Measurements from ENCODE around the gene FAM200C. TPM values are rescaled to one million over a fixed set of nuclear protein-coding genes. Genes with fewer than 3 reads are reported as not detected.

Gene FAM200C
- total RNA-seq = 2.7 TPM in 2 replicates

DNA sequence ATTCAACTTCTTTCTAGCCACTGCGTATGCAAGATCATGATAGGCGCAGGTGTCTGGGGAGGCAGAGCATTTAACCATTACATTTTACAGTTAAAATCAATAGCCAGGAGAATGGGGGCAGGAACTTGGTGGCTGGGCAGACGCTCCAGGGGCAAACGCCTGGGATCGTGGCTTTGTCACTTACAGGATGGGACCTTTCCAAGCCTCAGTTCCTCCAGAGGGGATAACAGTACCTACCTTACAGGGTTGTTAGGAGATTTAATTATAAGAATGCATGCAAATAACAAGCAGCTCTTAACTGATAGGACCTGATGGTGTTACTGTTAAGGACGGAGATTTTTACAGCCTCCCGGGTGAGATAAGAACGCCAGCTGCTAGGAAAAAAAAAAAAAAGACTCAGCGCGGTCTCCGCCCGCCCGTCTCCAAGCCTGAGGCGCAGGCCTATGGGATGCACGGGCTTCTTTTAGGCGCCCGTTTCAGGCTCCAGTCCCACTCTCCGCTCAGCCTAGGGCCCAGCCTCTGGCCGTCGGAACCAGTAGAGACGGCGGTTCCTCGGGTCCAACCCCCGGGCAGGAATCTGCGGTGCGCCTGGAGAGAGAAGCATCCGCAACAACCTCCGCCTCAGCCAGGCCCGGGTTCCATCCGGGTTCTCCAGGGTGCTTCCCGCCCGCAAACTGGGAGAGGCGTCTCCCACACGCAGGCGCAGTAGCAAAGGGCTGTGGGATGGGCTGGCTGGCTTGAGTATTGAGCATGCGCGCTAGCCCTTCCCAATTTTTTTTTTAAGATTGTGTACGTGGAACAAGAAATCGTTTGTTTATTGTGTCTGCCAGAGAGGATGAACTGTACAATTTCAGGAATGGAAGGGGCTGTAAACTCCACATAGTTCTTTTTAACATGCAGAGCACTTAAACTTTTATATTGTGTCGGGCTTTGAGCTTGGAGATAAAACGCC lies at the start of gene FAM200C:
Gene FAM200C, minus strand, starts transcription at position 653 of the 952 bp plus-strand sequence. CDS start 4,564 bp downstream, outside the sequence.

DNA sequence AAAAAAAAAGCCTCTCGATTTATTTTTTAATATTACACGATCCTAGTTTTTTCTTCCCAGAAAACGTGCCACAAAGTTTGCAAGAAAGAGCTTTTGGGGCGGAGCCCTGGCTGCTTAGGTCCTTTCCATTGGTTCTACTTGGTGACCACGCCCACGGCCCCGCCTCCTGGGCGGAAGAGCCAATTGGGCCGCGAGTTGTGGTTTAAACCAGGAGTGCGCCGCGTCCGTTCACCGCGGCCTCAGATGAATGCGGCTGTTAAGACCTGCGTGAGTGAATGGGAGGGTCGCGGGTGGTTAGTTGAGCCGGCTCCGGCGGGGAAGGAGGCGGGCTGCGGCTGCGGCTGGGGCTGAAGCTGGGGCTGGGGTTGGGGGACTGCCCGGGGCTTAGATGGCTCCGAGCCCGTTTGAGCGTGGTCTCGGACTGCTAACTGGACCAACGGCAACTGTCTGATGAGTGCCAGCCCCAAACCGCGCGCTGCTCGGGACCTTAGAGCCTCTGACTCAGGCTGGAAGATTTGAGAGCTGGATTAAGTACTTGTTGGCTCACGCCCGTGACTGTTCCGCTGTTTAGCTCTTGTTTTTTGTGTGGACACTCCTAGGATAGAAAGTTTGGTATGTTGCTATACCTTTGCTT lies 21.9 kb upstream of the FAM200C start, which contains the start of gene PTTG1:
Gene PTTG1, plus strand, starts transcription at position 231 of the 634 bp plus-strand sequence. CDS start 458 bp downstream, outside the sequence.

DNA sequence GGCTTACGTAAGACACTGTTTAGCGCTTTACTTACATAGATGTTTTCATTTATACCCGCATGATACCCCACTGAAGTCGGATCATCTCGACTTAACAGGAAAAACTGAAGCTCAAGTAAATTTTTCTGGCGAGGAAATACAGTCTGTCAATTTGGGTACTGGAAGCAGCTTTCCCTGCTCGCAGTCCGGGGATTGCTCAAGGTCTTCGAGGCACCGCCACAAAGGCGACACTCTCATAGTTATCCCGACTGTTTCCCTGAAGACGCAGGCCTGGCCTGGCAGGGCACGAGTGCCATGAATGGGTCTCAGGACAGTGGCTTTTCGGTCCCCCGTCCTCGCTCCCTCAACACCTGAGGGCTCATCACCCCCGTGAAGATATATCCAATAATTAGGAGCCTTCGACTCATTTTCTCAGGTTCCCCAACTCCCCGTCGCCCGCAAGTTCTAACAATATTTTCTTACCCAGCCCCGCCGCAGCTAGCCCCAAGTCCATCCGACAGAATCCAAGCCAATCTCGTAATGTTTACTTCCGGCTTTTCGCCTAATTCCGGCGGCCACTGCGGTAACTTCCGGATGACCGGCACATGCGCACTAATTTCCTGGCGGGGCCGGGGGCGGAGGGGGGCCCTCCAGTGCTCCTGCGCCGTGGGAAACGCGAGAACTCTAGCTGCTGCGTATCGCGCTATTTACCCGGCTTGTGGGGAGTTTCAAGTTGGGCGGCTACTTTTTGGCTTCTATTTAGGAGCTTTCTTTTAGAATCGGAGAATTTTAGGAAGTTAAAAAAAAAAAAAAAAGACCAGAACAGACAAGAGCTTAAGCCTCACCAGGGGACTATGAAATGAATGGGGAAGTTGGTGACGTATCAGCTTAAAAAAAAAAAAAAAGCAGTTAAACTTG lies 19.0 kb upstream of the FAM200C start, which contains the start of gene SLU7:
Gene SLU7, minus strand, starts transcription at position 521 of the 897 bp plus-strand sequence. CDS start 3,787 bp downstream, outside the sequence.

DNA sequence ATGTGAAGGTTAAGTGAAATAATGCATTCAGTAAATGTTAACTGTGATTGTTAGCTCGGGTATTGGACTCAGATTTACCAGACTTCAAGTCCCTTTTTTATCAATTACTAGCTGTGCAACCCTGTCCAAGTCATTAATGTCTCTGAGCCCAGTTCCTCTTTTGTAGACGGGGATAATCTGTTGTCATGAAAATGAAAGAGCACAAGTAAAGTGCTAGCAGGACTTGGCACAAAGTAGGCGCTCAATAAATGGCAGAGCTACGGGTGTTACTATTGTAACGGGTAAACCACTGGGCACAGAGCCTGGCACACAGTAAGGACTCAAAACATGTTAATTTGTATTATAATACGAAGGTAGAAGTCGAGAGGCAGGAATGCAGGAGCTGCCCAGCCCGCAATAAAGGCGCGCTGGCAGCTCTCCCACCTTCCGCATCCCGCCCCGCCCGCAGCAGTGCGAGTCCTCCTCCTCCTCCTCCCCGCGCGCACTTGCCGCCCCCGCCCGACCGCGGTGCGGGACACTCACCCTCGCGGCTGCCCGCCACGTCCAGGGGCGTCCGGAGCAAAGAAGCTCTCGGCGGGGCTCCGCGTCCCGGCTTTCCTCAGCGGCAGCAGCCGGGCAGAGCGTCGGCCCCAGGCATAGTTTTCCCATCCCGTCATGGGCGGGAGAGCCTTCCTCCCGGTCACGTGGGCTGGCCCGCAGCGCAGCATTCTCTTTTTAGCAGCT lies 29.7 kb downstream of the FAM200C start, which contains the start of gene C1QTNF2:
Gene C1QTNF2, minus strand, starts transcription at position 637 of the 723 bp plus-strand sequence. CDS start 15,615 bp downstream, outside the sequence.

Other genes starting within 250 kb of the FAM200C start
- not detected in 2 replicates for gene FABP6, start 170.5 kb downstream of the FAM200C start, total RNA-seq
- gene CCNJL, start 87.5 kb downstream of the FAM200C start, total RNA-seq = 0.34 and 1.0 TPM in 2 replicates
- 0.34 and 0.74 TPM in 2 replicates for gene C1QTNF2, start 29.4 kb downstream of the FAM200C start, total RNA-seq
- gene SLU7, start 19.0 kb upstream of the FAM200C start, total RNA-seq = 36.1 and 40.2 TPM in 2 replicates
- gene PTTG1, start 21.8 kb upstream of the FAM200C start, total RNA-seq = 337 and 344 TPM in 2 replicates

Data from bronchus fibroblast of lung (primary cell).